CD4-positive, alpha-beta T cell (primary cell): ENCODE data around the gene SLAMF1. TPM values are rescaled to one million over a fixed set of nuclear protein-coding genes. Genes with fewer than 3 reads are reported as not detected.
A peak's percentile ranks its signal among the peaks of the same experiment; 100 is the strongest.

Experiments
- ATAC-seq: fragments of 200-7000 bp; cut with Tn5 transposase; one replicate; pipeline ENCODE4 v1.10.0; 2022; ENCODE audit warnings: mild to moderate bottlenecking; ENCODE audit not compliant: poor library complexity
- CTCF ChIA-PET: fragments of 350-600 bp; sonication (Branson Sonifier 250); formaldehyde crosslinking; loops from one replicate; lab custom pipeline; 2021; ENCODE audit warnings: antibody characterized with exemption, inconsistent platforms; lab: Charles Lee
- POLR2A ChIA-PET: fragments of 350-600 bp; sonication (Branson Sonifier 250); formaldehyde crosslinking; loops from one replicate; lab custom pipeline; 2021; ENCODE audit warnings: antibody characterized with exemption, inconsistent platforms; lab: Charles Lee
- DNase-seq, 14 experiments: peaks; one replicate each; pipeline ENCODE4 v3.0.0-alpha.2; 2013 to 2020; ENCODE audit warnings: mixed read lengths in 2 of 14
- H3K27ac ChIP-seq, 2 donors: one replicate each; pipeline versions ENCODE4 v1.5.1 to v1.7.0; 2013; ENCODE audit warnings: low read length in 2 of 2, low read depth in 1 of 2, mild to moderate bottlenecking in 1 of 2
- H3K27me3 ChIP-seq, 2 experiments: 1 replicate in 1 of 2; 2 replicates in 1 of 2; pipeline versions ENCODE4 v1.6.1 to v1.7.0; 2013; ENCODE audit warnings: low read length in 2 of 2, control low read depth in 1 of 2, mild to moderate bottlenecking in 1 of 2, moderate library complexity in 1 of 2; ENCODE audit not compliant: insufficient read depth in 2 of 2, control insufficient read depth in 1 of 2
- H3K36me3 ChIP-seq: one replicate; pipeline ENCODE4 v1.6.1; 2013; ENCODE audit warnings: low read length, control low read depth; ENCODE audit not compliant: insufficient read depth
- H3K4me1 ChIP-seq: one replicate; pipeline ENCODE4 v1.6.1; 2013; ENCODE audit warnings: low read length, control low read depth; ENCODE audit not compliant: insufficient read depth
- H3K4me3 ChIP-seq: one replicate; pipeline ENCODE4 v1.5.1; 2013; ENCODE audit warnings: mild to moderate bottlenecking, low read length, moderate library complexity
- H3K9me3 ChIP-seq, 2 experiments: 1 replicate in 1 of 2; 2 replicates in 1 of 2; pipeline versions ENCODE4 v1.6.1 to v1.7.0; 2013; ENCODE audit warnings: low read length in 2 of 2, mild to moderate bottlenecking in 2 of 2, control low read depth in 1 of 2, moderate library complexity in 1 of 2; ENCODE audit not compliant: control insufficient read depth in 1 of 2, insufficient read depth in 1 of 2
- H3K27ac Mint-ChIP-seq: one replicate; pipeline ENCODE4 v1.8.0; 2020; ENCODE audit warnings: mixed read lengths
- H3K27me3 Mint-ChIP-seq: one replicate; pipeline ENCODE4 v1.8.0; 2021; ENCODE audit warnings: mixed read lengths
- H3K36me3 Mint-ChIP-seq: one replicate; pipeline ENCODE4 v1.8.0; 2021; ENCODE audit warnings: low read depth, mixed read lengths
- H3K4me1 Mint-ChIP-seq: one replicate; pipeline ENCODE4 v1.8.0; 2021; ENCODE audit warnings: low read depth, mixed read lengths
- H3K4me3 Mint-ChIP-seq: one replicate; pipeline ENCODE4 v1.8.0; 2020; ENCODE audit warnings: mild to moderate bottlenecking, mixed read lengths
- H3K9me3 Mint-ChIP-seq: one replicate; pipeline ENCODE4 v1.8.0; 2020; ENCODE audit warnings: mixed read lengths
- intact Hi-C, 2 experiments: fragments of 100-400 bp; cut with DNase I in 1 of 2; cut with micrococcal nuclease in 1 of 2; formaldehyde crosslinking; loops; one replicate each; pipeline versions ENCODE4 v1.15.1 to v1.9.0; 2023 to 2025; cut with DNase I, micrococcal nuclease
- total RNA-seq, 174 experiments: library from RNA in 2 of 174; stranded (reverse) in 2 of 174; gene quantifications; one replicate each; pipeline ENCODE4 v1.2.3 and lab custom pipeline; 2021 to 2026
- TF ChIP-seq, protein P1 (sequence below): fragments of 200-600 bp; IDR thresholded peaks from one replicate; pipeline ENCODE4 v1.8.0; 2022; ENCODE audit warnings: antibody characterized with exemption, mild to moderate bottlenecking

The SLAMF1 gene
- total RNA-seq, 2 experiments from 2014 or later = 39.4 to 39.8 TPM

DNA sequence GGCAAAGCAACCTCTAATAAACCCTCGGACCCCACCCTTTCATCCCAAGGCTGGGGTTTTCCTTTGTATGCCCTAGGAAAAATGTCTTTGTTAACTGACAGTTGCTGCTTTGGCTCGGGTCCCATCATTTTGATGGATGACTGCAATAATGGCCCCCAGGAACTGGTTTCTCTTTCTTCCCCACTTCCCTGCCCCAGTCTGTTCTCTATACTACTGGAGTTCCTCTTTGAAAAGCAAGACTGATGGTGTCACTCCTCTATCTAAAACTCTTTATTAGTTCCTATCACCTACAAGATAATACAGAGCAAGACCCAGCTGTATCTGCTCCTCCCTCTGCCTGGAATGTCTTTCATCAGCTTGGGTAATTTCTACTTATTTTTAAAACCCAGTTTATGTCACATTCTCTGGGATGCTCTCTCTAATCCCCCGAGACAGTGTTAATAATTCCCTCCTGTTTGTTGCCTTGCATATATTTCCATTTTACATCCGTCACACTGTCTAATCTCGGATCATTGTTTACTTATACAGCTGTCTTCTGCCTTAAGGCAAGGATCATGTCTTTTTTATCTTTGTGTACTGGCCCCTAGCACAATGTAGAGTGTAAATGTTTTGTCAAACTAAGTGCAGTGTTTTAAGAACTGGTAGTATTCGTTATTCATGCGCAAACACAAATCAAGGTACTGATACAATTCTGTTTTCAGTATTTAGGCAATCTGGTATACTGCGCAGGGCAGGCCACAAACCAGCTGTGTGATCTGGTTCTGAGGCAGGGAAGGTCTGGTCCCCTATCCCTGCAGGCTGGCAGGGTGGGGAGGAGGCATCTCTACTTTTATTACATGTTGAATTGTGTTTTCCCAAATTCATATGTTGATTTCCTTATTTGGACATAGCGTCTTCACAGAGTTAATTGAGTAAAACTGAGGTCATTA, 16.1 kb downstream of the SLAMF1 start:
- H3K4me3 Mint-ChIP-seq = peak overlapping the region; percentile 84
- POLR2A ChIA-PET = interaction anchor here (1.1 to 5.7 kb wide), 5 partner anchors 12 to 96 kb away, joined by 4 to 74 read pairs (median 18); partner anchors contain the start of gene SLAMF1
- intact Hi-C loops = no loop called here
- H3K27ac Mint-ChIP-seq = peak overlapping the region; percentile 97
- no peaks in the 10 kb centered on the region for H3K9me3 Mint-ChIP-seq
- Histone ChIP-seq H3K4me3 (no peak overlapping the region), H3K27ac (peak overlapping the region; percentile 90 to 93), H3K9me3 (no peaks in the 10 kb centered on the region), H3K27me3 (no peaks in the 10 kb centered on the region), H3K36me3 (peaks cover 64% of the 10 kb centered on the region), H3K4me1 (peaks cover 100% of the 10 kb centered on the region)
- peaks cover 88% of the 10 kb centered on the region for H3K36me3 Mint-ChIP-seq
- H3K4me1 Mint-ChIP-seq = peaks cover 97% of the 10 kb centered on the region
- no peak for DNase-seq
- CTCF ChIA-PET = interaction anchor here (0.8 to 2.2 kb wide), 4 partner anchors 10 to 48 kb away, joined by 3 to 9 read pairs (median 4); no protein-coding TSS in a partner anchor
- ATAC-seq = no peak
- TF ChIP-seq, protein P1, sequence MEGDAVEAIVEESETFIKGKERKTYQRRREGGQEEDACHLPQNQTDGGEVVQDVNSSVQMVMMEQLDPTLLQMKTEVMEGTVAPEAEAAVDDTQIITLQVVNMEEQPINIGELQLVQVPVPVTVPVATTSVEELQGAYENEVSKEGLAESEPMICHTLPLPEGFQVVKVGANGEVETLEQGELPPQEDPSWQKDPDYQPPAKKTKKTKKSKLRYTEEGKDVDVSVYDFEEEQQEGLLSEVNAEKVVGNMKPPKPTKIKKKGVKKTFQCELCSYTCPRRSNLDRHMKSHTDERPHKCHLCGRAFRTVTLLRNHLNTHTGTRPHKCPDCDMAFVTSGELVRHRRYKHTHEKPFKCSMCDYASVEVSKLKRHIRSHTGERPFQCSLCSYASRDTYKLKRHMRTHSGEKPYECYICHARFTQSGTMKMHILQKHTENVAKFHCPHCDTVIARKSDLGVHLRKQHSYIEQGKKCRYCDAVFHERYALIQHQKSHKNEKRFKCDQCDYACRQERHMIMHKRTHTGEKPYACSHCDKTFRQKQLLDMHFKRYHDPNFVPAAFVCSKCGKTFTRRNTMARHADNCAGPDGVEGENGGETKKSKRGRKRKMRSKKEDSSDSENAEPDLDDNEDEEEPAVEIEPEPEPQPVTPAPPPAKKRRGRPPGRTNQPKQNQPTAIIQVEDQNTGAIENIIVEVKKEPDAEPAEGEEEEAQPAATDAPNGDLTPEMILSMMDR = no peak
- H3K27me3 Mint-ChIP-seq = no peaks in the 10 kb centered on the region

DNA sequence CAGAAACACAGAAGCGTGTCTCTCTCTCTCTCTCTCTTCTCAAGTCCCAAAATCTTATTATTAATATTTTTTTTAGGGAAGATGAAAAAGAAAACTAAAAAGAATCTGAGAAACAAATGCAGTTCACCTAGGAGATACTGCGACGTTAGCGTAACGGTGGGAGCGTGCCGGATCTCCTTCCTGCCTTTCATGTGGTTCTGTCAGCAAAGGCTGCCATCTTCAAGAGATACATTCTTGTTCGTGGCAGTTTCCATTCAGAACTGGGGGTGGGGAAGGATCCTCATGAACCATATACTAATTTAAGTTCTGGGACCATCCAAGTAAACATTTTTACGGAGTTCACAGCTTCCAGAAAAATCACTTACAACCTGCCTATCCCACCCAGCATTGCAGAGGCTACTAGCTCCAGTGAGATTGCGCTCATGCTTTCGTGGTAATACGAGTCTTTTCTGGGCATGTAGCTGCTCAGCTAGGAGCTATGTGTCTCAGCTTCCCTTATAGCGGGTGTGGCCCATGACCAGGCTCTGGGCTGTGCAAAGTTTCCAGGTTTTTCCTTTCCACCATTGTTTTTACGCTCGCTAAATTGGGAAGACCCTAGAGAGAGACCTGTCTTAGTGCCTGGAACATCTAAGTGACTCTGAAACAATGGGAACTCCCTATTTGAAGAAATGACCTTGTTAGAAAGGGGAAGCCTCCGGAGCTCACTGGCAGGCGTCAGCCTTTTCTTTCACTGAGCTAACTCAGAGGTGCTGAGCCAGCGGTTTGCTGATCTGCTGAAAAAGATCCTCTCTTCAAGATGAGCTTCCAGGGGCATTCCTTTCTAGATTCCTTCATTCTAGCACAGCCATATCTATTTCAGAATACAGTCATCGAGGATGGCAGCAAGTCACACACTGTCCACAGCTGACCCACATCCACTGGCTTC, 17.3 kb downstream of the SLAMF1 start:
- Histone ChIP-seq H3K27me3 (no peaks in the 10 kb centered on the region), H3K27ac (peak overlapping the region; percentile 90 to 93), H3K9me3 (no peaks in the 10 kb centered on the region), H3K4me3 (peak overlapping the region; percentile 27), H3K4me1 (peaks cover 96% of the 10 kb centered on the region), H3K36me3 (peaks cover 56% of the 10 kb centered on the region)
- Mint-ChIP-seq H3K27ac (peak overlapping the region; percentile 97), H3K27me3 (no peaks in the 10 kb centered on the region), H3K4me3 (peak overlapping the region; percentile 84), H3K4me1 (peaks cover 100% of the 10 kb centered on the region), H3K36me3 (peaks cover 90% of the 10 kb centered on the region), H3K9me3 (no peaks in the 10 kb centered on the region)
- ATAC-seq = peak; percentile 82
- DNase-seq = peak; percentile 64 to 94 (median 74)
- intact Hi-C loops = loop anchor here (1.0 to 5.0 kb wide), 4 partner anchors 9 to 78 kb away; partner anchors contain the start of gene SLAMF1 (in 1 of the 2)
- ChIA-PET POLR2A (interaction anchor here (0.6 to 5.7 kb wide), 19 partner anchors 8 to 208 kb away, joined by 3 to 74 read pairs (median 6); partner anchors contain the start of gene SLAMF1), CTCF (interaction anchor here (0.8 to 2.2 kb wide), 7 partner anchors 11 to 97 kb away, joined by 3 to 9 read pairs (median 3); no protein-coding TSS in a partner anchor)
- TF ChIP-seq, protein P1 = no peak
